DMS79 (cell line): ENCODE results near the gene GSTM3.
"Not testable (repeated sequence)": the region's sequence is repeated elsewhere in the genome, so short reads cannot be mapped to it uniquely, and the experiment has no call there.

Experiments used
- DNase-seq: peaks from one replicate; lab custom pipeline; 2025; lab: John Stamatoyannopoulos, UW

Gene GSTM3

DNA sequence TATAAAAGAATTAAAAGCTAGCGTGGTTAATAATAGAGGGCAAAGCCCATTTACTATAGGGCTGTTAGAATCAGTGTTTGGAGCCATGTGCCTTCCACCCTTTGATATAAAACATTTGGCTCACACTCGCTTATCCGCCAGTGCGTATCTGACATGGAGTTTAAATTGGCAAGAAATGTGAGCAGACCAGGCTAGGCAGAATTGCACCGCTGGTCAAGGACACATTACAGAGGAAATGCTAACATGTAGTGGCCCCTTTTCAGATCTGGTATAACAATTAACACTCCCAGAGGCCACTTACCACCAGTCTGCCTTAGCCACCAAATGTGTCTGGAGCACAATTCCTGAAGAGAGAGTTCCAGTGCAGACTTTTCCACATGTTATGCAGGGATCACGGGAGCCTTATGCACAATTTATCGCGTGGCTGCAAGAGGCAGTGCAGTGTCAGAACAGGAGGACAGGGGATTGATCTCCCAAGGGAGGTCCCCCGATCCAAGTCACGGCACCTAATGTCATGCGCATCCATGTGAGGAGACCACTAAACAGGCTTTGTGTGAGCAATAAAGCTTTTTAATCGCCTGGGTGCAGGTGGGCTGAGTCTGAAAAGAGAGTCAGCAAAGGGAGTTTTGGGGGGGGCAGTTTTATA is 14.0 kb downstream of the GSTM3 start:
- no peak for DNase-seq

- DNase-seq = no peak
Measured at GRCh38 chr1:109726007-109726406, 14.8 kb downstream of the GSTM3 start.

GRCh38 chr1:109725510-109725909 is 15.3 kb downstream of the GSTM3 start:
- no peak for DNase-seq

DNA sequence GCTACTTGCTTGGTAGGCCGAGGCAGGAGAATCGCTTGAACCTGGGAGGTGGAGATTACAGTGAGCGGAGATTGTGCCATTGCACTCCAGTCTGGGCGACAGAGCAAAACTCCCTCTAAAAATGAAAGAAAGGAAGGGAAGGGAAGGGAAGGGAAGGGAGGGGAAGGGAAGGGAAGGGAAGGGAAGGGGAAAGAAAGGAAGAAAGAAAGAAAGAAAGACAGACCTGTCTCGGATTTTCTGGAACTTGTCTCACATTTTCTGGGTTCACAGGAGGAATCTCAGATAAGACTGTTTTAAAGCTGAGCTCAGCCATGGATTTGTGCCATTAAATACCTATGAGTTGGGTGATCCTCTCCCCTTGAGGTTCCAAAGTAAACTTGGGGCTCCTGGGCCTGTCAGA is 15.9 kb downstream of the GSTM3 start:
- no peak for DNase-seq

- no peak for DNase-seq
Measured at GRCh38 chr1:109722908-109723691, 17.7 kb downstream of the GSTM3 start.

DNA sequence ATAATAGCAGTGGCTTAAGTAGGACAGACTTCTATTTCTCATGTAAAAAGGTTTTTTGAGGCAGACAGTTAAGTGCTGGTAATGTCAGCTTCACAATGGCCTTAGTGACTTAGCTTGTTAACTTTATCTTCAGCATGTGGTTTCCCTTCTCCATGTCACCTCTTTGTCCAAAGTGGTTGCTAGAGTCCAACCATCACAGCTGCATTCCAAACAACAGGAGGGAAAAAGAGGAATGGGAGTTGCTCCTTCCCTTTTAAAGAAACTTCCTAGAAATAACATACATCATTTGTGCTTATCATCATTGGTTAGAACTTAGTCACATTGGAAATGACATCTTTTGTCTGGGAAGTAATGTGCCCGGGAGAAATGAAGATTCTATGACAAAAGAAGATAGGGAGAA is 18.9 kb downstream of the GSTM3 start:
- DNase-seq = no peak

DNA sequence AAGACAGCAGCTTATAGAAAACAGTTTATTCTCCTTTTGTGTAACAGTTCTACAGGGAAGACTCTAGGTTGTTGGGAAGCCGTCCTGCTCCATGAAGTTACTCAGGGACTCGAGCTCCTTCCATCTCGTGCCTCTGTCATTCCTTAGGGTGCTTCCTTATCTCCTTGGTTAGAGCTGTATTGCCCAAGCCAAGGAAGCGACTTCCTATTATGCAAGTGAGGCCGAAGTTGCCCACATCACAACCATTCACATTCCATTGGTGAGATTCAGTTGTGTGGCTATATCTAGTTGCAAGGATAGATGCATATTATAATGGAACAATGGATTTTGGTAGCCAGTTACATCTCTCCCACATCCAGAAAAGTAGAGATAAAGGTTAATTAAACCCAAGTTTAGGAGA is 19.8 kb downstream of the GSTM3 start:
- DNase-seq = no peak

GRCh38 chr1:109719337-109719837 is 21.5 kb downstream of the GSTM3 start:
- no peak for DNase-seq

DNA sequence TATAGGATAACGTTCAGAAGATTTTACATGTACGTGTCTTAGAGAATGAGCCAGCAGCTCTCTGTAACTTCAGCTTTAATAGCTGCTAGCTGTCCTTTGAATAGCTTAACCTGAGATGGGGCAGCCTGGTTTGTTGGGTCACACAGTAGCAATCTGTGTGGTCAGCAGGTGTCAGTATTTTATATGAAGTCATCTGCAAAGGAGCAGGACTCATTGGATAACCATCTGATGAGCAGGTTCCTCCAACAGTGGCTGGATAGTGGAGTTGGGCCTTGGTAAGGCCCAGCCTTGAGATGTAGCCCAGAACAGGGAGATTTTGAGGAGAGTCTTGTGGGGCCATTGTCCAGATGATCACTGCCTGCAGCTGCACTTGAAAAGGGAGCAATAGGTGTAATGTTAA is 22.3 kb downstream of the GSTM3 start:
- DNase-seq = no peak

DNA sequence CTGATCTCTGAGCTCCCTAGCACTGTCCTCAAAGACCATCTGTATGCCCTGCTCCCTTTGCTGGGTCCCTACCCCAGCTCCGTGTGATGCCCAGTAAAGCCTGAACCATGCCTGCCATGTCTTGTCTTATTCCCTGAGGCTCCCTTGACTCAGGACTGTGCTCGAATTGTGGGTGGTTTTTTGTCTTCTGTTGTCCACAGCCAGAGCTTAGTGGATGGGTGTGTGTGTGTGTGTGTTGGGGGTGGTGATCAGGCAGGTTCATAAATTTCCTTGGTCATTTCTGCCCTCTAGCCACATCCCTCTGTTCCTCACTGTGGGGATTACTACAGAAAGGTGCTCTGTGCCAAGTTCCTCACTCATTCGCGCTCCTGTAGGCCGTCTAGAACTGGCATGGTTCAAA is 23.1 kb downstream of the GSTM3 start:
- no peak for DNase-seq

- no peak for DNase-seq
Measured at GRCh38 chr1:109716570-109717090, 24.2 kb downstream of the GSTM3 start.

DNA sequence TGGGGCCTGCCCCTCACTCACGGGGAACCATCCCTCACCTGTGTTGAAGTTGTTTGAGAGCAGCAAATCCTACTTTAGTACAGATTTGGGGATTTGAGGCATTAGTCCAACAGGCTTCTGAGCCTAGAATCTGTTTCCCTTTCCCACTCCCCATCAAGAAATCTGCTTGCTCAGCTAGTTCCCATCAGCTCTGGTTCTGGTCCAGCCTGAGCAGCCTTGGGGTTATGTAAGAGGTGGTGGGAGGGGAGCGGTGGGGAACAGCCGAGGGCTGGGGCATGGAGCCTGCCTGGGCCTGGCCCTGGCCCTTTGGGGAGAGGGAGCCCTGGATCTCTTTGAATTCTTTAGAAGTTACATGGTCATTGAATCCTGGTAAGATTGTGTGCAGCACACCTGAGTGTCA is 24.7 kb downstream of the GSTM3 start:
- DNase-seq = no peak

DNA sequence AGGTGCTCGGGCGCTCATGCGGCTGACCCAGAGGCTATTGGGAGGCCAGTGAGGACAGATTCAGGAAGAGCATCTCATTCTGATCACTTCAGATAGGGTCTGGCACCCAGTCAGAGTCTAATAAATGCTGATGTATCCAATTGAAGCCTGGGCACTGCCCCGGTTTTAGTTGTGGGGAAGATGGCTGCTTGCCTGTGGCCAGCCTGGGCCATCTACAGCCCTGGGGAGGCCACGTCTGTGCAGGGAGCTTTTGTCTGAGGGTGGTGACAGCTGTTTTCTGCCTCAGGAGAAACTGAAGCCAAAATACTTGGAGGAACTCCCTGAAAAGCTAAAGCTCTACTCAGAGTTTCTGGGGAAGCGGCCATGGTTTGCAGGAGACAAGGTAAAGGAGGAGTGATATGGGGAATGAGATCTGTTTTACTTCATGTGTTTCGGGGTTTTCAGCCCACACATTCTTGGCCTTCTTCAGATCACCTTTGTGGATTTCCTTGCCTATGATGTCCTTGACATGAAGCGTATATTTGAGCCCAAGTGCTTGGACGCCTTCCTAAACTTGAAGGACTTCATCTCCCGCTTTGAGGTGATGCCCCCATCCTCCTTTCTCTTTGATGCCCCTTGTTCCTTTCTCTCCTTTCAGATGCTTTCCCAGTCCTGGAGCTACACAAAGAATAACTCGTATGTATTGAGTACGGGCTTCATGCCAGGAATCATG is 26.0 kb downstream of the GSTM3 start:
- no peak for DNase-seq

GRCh38 chr1:109713636-109714035 is 27.2 kb downstream of the GSTM3 start:
- DNase-seq = no peak

DNA sequence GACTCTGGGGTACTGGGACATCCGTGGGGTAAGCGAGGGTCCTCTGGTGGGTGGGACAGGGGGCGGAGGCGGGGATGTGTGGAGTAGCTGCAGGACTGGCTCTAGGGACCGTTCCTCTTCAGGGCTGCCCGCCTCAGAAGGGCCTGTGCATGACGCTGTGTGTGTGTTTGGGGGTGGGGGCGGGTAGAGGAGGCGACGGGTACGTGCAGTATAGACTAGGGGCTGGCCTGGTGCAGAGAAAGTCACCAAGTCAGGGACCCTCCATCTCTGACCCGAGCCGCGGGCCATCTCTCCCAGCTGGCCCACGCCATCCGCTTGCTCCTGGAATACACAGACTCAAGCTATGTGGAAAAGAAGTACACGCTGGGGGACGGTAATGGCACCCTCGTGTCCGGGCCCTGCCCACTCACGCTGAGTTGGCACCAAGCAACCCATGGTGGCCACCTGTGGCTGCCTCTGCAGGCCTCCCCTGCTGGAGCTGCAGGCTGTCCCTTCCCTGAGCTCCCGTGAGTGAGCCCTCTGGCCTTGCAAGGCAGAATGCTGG is 28.4 kb downstream of the GSTM3 start:
- DNase-seq = no peak

DNA sequence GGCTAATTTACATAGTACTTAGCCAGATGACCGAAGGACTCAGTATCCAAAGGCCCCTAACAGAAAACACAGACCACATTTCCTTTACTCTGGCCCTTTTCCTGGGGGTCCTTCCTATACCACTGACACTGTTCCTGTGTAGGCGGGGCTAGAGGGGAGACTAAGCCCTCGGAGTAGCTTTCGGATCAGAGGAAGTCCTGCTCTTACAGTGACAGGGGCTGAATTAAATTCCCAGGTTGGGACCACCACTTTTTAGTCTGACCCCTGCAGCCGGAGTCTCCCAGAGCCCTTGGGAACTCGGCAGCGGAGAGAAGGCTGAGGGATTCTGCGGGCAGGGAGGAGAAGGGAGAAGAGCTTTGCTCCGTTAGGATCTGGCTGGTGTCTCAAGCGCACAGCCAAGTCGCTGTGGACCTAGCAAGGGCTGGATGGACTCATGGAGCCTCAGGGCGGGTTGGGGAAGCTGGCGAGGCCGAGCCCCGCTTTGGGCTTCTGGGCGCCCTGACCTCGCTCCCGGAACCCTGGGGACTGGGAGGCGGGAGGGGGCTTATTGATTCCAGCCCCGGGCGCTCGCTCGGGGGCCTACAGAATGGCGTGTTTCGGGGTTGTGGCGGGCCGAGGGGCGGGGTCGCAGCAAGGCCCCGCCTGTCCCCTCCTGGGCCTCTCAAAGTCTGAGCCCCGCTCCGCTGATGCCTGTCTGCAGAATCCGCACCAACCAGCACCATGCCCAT is 29.1 kb downstream of the GSTM3 start, which contains the start of gene GSTM5:
GSTM5 (plus strand) TSS at position 659 of the 728 bp plus-strand sequence; CDS start at position 721, 62 bp downstream.
- DNase-seq = not testable (repeated sequence)

- DNase-seq = not testable (repeated sequence)
Measured at GRCh38 chr1:109709822-109710221, 31.0 kb downstream of the GSTM3 start.

DNA sequence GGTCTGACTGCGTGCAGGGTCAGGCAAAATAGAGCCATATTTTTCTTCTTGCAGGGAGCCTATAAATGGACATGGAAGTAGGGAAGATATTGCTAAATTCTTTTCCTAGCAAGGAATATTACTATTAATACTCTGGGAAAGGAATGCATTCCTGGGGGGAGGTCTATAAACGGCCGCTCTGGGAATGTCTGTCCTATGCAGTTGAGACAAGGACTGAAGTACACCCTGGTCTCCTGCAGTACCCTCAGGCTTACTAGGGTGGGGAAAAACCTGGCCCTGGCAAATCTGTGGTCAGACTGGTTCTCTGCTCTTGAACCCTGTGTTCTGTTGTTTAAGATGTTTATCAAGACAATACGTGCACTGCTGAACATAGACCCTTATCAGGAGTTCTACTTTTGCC is 31.9 kb downstream of the GSTM3 start:
- DNase-seq = not testable (repeated sequence)

DNA sequence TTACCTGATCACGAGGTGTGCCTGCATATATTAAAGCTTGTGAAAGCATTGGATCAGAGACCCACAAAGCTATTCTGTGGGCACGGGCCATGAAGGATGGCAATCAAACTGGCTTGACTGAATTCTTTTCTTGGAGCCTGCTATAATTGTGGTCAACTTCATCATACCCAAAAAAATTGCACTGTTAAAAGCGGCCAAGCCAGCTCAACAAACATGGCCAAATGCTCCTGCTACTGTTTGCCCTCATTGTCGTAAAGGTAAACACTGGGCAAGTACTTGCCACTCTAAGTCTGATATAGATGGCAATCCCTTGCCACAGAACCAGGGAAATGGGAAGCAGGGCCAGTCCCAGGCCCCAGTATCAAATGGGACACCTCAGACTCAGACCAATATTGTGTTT is 35.4 kb downstream of the GSTM3 start:
- no peak for DNase-seq

DNA sequence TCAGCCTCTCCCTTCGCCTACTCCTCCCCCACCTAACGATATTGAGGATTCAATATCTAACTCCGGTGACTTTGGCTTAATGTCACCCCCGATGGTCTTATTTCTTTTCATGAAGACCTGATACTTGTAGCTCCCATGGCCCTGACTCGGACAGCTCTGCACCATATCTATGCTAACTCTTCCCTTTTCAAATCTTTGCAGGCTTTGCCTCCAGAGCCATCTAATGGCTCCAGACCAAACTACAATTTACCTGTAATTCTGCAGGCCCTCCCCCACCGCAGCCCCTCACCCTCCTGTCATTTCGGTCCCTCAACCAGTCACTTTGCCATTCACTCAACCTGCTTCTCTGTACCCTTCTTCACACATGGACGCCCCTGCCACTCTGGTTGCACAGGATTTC is 36.7 kb downstream of the GSTM3 start:
- DNase-seq = no peak

- not testable (repeated sequence) for DNase-seq
Measured at GRCh38 chr1:109702940-109703339, 37.9 kb downstream of the GSTM3 start.
